OCI-M2 (cell line): Measurements from ENCODE around the gene CHL1.

ENCODE experiments used
- DNase-seq: peaks from one replicate; lab custom pipeline; 2025; ENCODE audit not compliant: unreplicated experiment; lab: John Stamatoyannopoulos, UW

Gene CHL1

DNA sequence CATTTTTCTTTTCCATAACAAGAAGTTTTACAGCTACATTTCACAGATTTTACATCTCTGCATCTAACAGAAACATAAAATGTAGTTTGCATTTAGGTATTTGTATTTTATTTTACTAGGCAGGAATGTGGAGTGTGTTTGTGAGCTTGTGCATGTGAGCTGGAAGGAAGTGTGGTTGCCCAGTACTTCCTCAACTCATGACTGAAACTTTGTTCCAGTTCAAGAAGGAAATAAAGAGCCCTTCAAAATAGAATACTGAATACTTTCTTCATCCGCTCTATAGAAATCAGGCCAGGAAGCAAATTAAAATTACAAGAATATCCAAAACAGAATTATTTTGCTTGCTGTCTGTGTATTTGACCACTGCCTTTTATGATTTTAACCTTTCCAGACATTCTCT lies 81.3 kb downstream of the CHL1 start:
- DNase-seq = no peak

DNA sequence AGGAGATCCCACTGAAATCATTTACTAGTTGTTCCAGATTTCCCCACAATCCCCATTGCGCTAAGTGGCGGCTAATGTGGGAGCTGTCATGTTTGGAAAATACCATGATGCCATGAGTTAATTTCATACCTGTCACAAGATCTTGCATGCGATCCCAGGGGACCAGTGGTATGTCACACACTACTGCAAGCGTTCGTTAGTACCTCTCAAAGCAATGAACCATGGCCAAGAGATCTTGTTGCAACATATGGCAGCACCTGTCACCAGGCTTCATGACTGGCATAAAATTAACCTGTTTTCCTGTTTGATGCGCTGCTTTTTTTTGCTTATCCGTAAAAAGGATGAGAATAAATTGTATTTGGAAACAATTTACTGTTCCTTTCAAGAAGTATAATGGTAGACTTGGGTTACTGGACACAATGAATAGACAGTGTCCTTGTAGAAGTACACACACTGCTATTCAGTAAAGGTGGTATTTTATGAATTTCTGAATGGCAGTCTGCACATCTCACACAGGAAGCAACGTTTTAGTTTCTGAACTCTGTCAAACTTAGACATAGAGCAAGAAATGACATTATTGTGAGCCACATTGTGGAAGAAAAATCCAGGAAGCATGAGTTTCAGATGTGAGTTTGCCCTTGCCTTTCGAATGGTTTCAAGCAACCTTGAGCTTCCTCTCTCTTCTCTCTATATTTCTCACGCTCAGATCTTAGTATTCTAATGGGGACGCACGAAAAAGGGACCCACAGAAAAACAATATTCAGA lies 81.9 kb downstream of the CHL1 start:
- DNase-seq = no peak

DNA sequence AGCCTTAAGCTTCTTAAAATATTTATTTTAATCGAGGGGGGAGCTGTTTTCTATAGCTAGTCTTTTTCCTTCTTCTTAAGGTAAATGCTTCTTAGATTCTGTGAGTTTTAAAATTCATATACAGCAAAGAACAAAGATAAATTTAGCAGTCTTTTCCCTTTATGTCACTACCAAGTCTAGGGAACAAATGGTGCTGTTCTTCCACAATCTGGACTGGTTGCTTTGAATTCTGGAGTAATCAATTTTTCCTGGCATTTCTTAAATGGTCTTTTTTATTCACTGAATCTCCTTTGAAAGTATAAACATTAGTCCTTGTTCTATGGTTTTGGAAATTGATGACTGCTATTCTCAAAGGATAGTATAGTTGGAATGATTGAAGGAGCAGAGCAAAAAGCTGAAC lies 82.8 kb downstream of the CHL1 start:
- DNase-seq = no peak

DNA sequence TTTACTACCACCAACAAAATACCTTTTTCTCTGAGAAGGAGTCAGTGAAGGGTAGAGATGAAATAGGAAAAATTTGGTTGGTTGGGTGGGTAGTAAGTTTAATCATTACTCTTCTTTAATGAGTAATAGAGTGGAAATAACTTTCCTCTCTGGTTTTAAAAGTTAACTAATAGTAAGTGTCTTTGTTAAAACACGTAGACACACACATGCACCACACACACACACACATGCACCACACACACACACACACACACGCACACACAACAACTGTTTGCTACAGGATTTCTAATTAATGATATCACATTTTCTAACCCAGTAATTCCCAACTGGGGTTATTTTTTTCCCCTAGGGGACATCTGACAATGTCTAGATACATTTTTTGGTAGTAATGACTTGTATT lies 84.1 kb downstream of the CHL1 start:
- DNase-seq = no peak

DNA sequence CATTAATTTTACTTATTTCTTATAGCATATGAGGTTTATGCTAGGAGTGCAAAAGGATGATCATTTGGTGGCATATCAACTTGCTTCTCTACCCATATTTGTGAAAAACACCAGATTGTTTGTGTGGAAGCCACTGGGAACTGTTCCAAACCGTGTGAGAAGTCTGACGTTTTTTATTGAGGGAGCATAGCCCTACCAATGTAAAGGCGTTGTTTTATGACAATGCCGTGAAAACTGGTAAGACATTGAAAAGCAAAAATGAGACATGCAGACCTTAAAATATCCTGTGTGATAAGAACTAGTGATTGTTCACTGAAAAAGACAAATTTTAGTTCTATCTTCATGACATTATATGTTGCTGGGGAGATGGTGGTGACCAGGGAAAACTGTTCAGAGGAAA lies 87.8 kb downstream of the CHL1 start:
- no peak for DNase-seq

DNA sequence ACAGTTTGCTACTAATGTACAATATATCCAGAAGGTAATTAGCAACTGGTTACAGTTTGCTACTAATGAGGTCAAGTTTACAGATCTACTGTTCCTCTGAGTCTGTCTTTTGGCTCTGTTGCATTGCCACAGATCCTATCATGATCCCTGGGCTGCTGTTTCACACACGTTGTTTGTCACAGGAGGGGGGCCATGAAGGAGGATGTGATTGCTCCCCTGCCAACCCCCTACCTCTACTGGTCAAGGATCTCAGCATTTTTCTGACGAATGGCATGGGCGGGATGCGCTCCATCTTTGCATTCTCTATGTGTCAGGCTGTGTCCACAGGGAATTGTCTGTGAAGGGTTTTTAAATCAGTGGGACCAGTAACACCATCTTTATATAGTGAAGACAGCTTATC lies 91.9 kb downstream of the CHL1 start:
- DNase-seq = no peak

DNA sequence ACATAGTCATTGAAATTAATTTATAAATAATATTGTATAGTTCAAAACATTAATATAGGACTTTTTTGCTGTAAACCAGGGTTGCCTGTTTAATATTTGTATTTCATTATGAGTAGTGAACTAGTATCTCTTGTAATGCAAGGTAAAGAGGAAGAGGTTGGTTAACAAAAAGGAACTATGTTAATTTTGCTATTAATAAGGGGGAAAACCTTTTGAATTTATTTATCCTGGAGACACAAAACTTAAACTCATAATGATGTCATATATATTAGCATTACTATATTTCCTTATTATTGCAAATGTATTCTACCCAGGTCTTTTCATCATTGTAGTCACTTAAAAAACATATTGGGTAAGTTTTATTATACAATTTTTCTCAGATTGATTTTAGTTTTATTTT lies 94.5 kb downstream of the CHL1 start:
- DNase-seq = no peak

DNA sequence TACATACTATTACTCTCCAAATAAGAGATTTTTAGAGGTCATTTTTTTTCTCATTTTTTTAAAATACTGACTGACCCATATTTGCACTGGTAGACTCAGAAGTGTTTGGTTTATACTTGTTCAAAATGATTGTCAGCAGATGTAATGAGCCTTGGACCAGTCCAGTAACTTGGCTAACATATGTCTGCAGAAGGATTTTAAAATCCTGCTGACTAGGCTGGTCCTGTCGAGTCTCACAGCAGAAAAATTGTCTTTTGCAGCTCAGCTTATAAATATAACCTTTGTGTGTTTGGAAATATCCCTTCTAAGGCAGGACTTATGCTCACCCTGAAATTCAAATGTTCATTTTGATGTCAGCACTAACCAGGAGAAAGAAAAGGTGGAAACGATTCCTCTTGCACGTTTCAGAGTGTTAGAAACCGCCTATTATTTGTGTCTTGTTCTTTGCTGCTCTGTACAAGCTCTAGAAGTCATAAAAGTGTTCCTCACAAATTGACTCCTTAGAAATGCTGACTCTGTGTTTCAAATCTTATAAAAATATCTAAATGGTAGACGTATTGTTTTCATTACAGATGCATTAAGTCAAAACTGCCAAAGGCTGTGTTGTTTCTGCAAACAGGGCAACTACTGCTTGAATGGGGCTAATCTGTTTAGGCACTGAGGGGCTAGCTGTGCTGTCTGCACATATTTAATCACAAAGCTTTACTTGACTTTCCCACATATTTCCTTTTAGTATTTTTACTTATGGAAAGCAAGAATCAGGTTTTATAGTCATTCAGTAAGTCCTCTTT lies 95.3 kb downstream of the CHL1 start:
- DNase-seq = no peak

DNA sequence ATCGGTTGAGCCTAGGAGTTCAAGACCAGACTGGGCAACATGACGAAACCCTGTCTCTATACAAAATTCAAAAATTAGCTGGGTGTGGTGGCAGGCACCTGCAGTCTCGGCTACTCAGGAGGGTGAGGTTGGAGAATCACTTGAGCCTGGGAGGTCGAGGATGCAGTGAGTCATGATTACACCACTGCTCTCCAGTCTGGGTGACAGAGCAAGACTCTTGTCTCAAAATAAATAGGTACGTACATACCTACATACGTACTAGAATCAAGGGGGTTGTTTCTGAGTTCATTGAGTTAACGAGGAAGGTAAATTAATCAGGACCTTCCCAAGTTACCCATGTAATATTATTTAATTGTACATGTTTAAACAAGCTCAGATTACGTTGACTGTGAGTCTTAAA lies 97.5 kb downstream of the CHL1 start:
- DNase-seq = no peak

DNA sequence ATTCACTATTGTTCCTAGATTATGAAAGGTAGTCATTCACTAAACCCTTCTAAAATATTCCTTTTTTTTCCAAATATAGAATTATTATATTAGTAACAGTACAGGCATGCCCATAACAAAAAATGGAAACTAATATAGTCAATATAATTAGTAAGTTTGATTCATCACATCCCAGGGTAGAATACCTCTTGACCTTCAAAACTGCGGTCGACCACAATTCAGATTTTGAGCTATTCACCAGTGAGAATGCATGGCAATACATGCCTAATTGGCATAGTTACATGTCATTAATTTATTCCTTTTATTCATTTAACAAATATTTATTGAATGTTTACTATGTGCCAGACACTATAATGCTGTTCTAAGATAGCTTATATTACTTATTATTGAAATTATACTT lies 98.0 kb downstream of the CHL1 start:
- no peak for DNase-seq

DNA sequence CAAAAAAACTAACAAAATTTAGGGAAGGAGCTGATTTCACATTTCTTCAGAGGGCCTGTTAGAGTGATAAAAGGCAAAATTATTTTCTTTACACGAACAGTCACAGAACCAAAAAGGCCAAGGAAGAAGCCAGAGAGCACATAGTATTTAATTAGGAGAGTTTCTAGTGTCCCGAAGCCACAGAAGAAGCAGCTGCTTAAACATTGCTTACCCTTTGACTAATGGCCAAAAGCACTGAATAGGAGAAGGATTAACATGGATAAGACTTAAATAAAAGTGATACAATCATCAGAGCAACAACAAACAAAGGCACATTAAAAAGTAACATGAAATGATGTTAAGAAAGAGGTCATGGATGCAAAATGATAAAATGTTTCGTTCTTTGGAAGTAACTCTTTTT lies 98.6 kb downstream of the CHL1 start:
- no peak for DNase-seq

DNA sequence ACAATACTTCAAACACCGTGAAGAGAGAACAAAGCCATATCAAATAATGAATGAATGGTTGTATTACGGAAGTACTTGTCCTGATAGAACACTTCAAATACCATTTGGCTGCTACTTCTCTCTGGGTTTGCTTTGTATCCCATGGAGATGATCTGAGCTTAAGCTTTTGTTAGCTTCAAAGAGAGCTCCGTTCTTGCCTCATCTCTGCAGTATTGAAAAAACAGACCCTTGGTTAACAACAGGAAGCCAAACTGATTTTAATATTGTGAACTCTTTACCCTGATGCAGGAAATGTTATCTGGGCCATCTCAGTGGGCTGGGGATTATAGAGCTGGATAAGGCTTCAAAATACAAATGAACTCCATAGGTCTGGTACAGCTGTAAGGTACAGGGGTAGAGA lies 101.0 kb downstream of the CHL1 start:
- DNase-seq = no peak

DNA sequence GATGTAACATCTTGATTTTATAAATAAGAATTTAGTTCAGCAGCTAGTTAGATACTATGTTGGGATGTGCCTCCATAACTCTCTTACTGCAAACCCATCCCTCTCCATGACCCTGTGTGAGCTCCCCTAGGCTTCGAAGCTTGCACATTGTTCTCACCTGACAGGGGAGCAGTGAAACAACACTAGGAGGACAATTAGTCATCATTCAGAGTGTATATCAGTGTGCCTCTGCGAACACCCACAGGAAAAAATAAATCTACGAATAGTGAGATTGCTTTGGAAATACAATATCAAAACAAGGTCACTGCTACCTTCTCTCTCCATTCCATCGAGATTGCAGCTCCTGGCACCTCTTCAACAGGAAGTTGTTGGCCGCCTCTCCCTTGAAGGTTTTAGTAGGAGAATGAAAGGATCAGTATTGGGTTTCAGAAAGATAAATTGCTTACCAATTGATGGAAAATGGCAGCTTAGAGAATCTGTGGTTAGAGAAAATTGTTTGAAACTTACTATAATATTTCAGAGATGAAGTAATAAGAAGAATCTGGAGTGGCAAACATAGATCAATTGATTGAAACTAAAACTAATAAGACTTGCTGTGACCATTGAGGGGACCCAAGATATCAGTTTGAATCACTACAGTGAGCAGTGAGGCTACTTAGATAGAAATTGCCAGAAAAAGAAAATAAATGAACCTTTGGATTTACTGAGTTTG lies 103.2 kb downstream of the CHL1 start:
- DNase-seq = no peak

DNA sequence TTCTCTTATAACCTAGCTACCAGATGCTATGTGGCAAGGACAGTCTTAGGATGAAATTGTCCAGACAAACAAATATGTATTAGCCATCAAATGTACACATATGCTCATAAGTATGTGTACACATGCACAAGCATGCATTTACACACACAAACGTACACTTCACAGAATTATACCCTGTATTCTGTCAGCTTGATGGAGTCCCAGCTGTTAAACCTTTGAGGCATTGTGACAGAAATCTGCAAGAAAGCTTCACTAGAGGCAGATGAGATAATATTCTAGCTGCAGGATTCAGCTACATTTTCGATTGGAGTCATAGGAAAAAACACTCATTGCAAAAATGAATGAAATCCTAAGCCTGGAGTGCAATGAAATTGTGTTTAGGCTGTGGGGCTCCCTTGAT lies 110.6 kb downstream of the CHL1 start:
- DNase-seq = no peak

DNA sequence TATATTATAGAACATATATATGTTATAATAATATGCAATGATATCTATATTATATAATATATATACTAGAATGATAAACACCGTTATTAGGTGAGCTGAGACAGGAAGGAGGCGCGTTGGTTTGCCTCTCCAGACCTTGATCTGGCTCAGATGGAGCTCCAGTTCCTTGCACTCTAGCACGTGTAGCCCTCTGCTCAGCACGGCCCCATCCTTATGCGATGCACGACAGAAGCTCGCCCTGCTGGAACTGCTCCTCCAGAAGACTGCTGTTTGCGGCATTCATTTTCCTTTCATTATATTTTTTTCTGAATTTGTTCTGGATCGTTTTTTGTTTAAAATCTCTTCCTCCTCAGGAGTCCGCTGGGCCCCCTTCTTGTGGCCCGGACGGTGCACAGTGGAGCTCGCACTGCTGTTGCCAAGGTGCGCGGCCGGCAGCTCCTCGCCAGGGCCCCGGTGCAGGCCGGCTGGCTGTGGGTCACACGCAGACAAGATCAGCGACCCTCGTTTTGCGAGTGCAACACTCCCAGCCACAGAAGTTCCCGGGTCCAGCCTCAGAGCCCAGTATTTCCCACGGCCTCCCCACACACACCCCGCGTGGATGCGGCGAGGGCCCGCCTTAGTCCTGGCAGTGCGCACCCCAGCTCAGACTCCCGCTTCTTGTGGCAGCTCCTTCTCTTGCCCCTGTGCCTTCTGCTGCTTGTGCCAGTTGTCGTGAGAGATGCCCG lies 112.2 kb downstream of the CHL1 start:
- no peak for DNase-seq

DNA sequence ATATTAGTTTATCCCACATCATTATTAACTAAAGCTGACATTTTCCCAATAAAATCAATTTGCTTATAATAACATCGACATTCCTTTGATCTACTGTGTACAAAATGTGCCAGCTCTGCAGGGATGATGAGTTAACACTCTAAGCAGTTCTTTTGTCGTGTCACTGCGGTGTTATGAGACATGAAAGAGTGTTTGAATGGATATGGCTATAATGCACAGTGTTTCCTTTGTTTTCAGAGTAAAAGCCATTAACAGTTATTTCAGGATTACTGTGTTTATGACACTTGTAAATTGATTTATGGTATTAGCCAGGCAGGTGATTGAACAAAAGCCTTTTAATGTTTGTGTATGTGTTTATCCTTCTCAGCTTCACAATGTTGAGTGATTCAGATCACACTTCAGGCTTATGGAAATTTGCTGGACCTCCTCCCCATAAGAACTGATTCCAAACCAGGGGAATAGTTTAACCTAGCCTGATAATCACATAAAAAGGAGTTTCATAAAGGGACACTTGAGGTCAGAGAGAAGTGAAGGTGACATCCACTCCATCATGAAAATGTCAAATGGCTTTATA lies 115.7 kb downstream of the CHL1 start:
- DNase-seq = no peak

DNA sequence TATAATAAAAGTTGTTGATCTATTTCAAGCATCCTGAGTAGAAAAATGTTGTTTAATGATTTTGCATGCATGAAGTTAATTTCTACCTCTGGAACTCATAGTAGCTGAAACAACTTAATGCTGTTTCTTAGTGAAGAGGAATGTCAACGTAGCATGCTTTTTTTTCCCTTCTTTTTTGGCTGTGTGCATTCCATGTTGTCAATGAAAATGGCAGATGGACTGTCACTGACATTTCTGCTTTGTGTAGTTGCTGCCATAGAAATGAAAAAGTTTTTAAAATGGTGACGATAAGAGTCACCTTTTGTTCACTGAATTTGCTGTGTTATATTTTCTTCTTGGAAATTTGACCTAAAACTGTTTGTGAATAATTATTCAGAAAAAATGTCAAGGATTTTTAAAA lies 116.3 kb downstream of the CHL1 start:
- DNase-seq = no peak

DNA sequence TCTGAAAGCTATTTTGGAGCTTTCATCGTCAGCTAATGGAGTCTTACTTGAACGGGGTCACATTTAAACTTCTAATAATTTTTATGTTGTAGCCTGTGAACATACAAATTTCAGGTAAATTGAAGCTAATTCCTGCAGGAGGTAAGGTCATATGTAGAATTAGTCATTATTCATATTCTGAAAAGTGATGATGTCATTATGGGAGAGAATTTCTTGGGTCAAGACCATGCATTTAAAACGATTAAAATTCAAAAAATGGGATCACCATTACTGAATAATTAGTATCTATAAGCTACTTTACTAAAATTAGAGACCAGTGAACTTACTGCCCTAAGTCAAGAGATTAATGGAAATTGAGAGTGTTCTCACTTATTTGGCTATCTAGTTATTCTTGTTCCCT lies 120.4 kb downstream of the CHL1 start:
- no peak for DNase-seq

DNA sequence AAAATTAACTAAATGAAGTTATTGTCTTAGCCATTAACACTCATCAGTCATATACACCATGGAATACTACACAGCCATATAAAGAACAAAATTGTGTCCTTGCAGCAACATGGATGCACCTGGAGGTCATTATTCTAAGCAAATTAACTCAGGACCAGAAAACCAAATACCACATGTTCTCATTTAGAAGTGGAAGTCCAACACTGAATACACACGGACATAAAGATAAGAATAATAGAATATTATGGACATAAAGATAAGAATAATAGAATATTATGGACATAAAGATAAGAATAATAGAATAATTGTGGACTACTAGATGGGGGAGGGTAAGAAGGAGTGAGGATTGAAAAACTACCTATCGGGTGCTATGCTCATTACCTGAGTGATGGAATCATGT lies 122.3 kb downstream of the CHL1 start:
- no peak for DNase-seq

DNA sequence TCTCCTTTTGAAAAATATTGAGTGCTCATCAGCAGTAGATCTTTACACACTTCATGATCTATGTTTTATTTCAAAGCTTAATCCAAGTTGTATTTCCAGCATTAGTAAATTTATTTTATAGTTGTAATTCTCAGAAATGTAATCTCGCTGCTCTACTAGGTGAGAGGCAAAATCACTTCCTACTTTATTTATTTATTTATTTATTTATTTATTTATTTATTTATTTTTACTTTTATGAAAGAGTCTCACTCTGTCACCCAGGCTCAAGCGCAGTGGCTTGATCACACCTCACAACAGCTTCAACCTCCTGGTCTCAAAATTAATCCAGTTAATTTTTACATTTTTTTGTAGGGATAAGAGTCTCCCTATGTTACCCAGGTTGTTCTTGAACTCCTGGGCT lies 127.9 kb downstream of the CHL1 start:
- no peak for DNase-seq

DNA sequence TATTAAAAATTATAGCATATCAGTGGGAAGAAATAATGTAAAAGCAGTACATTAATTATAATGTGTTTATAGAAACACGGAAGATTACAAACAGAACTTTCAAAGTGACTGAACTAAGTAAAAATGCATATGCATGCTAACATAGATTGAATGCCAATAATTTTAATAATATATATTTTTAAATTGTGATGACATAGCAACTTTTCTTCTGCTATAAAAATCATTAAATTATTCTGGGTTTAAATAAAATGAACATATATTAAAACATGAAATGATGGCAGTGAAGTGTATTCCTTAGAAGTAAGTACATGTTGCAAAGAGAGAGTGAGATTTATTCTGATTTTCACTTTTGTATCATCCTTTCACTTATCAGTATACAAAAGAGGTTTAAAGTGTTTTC lies 128.9 kb downstream of the CHL1 start:
- DNase-seq = no peak
